ENCODE data around the gene SHE. TPM values are rescaled to one million over a fixed set of nuclear protein-coding genes. Genes with fewer than 3 reads are reported as not detected.

Gene SHE
- total RNA-seq, 1 experiment from 2014 or later, result 0.02 TPM

DNA sequence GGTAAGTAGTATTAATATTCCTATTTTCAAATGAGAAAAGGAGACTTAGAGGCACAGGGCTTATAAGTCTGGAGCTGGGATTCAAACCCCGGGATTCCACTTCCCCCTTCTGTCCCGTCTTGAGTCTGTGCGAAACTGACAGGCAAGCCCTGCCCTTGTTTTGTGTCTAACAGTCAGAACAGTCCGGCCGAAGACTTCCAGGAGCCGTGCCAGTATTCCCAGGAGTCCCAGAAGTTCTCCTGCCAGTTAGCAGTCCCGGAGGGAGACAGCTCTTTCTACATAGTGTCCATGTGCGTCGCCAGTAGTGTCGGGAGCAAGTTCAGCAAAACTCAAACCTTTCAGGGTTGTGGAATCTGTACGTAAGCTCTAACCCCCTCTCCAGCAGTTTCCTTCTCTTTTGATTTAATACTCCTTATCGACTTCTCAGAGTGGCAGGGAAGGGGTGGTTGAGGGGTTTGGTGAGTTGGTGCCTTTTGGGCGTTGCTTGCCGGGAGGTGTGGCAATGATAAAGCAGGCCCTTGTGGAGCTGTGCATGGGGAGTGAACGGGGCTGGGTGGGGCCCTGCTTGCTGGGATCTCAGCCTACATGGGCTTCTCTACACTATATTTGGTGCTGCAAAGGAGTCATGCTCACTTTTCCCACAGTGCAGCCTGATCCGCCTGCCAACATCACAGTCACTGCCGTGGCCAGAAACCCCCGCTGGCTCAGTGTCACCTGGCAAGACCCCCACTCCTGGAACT lies 67.7 kb downstream of the SHE start:
- H3K27ac ChIP-seq, result no peak overlapping the region
- no peak overlapping the region for H3K4me3 ChIP-seq
- DNase-seq, result no peak
- H3K36me3 ChIP-seq, result no peaks in the 10 kb centered on the region
- peaks cover 23% of the 10 kb centered on the region for H3K4me1 ChIP-seq
- no peaks in the 10 kb centered on the region for H3K27me3 ChIP-seq
- no peaks in the 10 kb centered on the region for H3K9me3 ChIP-seq (replicated peaks)

DNA sequence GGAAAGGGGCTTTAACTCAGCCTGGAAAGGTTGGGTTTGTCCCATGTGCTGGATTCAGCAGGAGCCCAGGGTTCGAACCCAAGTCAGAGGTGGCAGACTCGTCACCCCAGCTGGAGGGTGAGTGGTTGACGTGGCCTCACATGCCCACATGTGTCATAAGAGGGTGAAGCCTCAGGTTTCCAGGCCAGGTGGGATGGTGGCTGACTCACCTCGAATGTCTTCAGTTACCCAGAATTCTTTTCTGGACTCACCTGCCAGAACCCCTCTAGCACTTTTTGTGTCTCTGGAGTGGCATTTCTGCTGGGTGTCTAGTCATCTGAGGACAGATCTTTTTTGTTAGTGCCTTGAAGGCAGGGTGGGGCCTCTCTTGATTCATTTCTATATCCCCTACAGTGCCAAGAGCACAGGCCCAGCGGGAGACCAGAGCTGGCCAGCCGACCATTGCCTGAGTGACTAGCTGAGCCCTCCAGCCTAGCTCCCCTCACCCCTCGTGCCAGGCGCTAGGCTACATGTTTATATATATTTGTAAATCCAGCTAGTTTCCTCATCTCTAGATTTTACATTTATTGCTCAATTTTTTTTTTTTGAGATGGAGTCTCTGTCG lies 68.9 kb downstream of the SHE start:
- Histone ChIP-seq H3K4me1 (peaks cover 25% of the 10 kb centered on the region), H3K4me3 (no peak overlapping the region), H3K36me3 (no peaks in the 10 kb centered on the region), H3K27me3 (no peaks in the 10 kb centered on the region), H3K9me3 (replicated peaks) (no peaks in the 10 kb centered on the region), H3K27ac (peak overlapping the region; percentile 49; the same call in 1 of the 2 replicates)
- no peak for DNase-seq

DNA sequence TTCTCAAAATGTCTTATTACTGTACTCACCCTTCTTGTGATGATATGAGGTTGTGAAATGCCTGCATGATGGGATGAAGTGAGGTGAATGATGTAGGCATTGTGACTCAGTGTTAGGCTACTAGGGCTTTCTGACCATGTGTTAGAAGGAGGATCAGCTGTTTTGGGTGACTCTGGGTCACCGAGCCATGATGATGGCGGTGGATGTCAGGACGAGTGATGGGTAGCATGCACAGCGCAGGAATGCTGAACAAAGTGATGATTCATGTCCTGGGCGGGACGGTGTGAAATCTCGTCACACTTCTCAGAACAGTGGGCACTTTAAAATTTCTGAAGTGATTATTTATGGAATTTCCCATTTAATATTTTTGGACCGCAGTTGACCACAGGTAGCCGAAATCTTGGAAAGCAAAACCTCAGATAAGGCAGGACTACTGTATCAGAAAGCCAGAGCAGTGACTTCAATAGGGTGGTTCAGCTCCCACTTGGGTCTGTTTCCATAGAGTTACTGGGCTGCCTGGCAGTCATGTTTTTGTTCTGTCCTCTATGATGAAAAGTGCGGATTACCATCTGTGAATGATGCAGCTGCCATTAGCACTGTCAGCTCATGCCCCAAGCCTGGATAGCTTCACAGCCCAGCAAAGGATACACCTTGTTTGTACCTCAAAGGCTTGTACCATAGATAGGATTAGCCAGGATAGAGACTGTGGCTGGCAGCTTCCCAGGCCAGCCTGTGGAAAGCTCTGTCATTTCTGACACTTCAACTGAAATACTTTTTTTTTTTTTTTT lies 70.4 kb downstream of the SHE start:
- H3K27me3 ChIP-seq, result no peaks in the 10 kb centered on the region
- H3K36me3 ChIP-seq, result no peaks in the 10 kb centered on the region
- no peaks in the 10 kb centered on the region for H3K9me3 ChIP-seq (replicated peaks)
- no peak overlapping the region for H3K4me3 ChIP-seq
- H3K4me1 ChIP-seq, result peaks cover 37% of the 10 kb centered on the region
- DNase-seq, result peak; percentile 69 to 74
- H3K27ac ChIP-seq, result peak overlapping the region; percentile 49

DNA sequence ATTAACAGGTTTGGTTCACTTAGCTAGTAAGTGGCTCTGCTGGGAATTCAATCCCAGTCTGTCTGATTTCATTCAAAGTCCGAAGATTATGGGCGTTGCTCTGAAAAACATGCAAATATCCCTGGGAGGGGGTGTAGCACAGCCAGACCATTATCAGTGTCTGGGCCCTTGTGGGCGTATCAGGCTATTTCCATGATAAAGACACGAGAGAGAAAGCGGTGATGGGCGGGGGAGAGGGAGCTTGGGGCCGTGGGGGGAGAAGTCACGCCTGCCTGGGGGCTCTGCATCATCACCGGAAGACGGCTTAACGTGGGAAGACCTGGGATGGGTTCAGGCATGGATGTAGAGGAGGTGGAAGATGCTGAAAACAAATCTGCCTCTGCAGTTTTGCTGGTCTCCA lies 71.3 kb downstream of the SHE start:
- DNase-seq, result no peak
- Histone ChIP-seq H3K4me3 (no peak overlapping the region), H3K36me3 (no peaks in the 10 kb centered on the region), H3K9me3 (replicated peaks) (no peaks in the 10 kb centered on the region), H3K27me3 (no peaks in the 10 kb centered on the region), H3K27ac (peak overlapping the region; percentile 49; the same call in 1 of the 2 replicates), H3K4me1 (peaks cover 37% of the 10 kb centered on the region)

DNA sequence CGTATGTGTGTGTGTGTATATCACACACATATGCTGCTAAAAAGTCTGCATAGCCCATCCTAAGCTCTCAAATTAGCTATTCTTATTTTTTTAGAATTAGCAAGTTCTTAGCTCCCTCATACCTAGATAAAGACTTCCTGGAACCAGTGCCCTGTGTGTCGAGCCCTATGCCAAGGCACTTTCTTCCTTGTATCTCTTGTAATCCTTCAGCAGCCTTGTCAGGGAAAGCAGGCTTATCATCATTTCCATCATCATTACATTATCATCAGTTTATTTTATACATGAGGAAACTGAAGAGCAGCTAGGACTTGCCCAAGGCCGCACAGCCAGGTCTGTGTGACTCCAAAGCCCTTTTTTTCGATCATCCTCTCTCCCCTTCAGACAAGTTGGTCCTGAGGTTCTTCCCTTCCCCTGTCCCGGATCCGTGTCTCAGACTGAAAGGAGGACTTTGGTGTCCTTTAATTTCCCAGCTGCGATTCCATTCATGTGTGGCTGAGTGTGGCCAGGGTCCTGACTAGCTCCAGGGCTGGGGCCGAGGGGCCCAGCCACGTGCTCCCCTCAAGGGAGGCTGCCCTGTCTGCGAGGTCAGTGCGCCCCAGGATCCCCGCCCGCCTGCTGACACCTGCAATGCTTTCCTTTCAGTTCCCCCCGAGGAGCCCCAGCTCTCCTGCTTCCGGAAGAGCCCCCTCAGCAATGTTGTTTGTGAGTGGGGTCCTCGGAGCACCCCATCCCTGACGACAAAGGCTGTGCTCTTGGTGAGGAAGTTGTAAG lies 72.2 kb downstream of the SHE start:
- Histone ChIP-seq H3K4me1 (peaks cover 37% of the 10 kb centered on the region), H3K9me3 (replicated peaks) (no peaks in the 10 kb centered on the region), H3K36me3 (no peaks in the 10 kb centered on the region), H3K27me3 (no peaks in the 10 kb centered on the region), H3K27ac (no peak overlapping the region), H3K4me3 (no peak overlapping the region)
- no peak for DNase-seq

Other genes with a start within 250 kb of the SHE start
- 59.6 and 66.5 TPM in 2 replicates for gene HAX1, start 229.8 kb downstream of the SHE start, total RNA-seq (2014; rRNA removed; shearing (Covaris generic))
- not detected in 2 replicates for gene AQP10, start 181.3 kb downstream of the SHE start, total RNA-seq (2014; rRNA removed; shearing (Covaris generic))
- gene ATP8B2, start 176.9 kb downstream of the SHE start, total RNA-seq (2014; rRNA removed; shearing (Covaris generic)), result 21.2 and 25.7 TPM in 2 replicates
- 0.53 and 1.1 TPM in 2 replicates for gene IL6R, start 97.1 kb downstream of the SHE start, total RNA-seq (2014; rRNA removed; shearing (Covaris generic))
- gene TDRD10, start 193 bp downstream of the SHE start, total RNA-seq (2014; rRNA removed; shearing (Covaris generic)), result not detected in 2 replicates
- gene UBE2Q1, start 56.2 kb upstream of the SHE start, total RNA-seq (2014; rRNA removed; shearing (Covaris generic)), result 30.2 and 32.6 TPM in 2 replicates
- 0.08 TPM in 2 replicates for gene CHRNB2, start 65.4 kb upstream of the SHE start, total RNA-seq (2014; rRNA removed; shearing (Covaris generic))
- 102 and 104 TPM in 2 replicates for gene ADAR, start 105.8 kb upstream of the SHE start, total RNA-seq (2014; rRNA removed; shearing (Covaris generic))